Stimulated activated CD4-positive, alpha-beta T cell treated with anti-CD3 and anti-CD28 coated beads, Interleukin-1b, Interleukin-23, amount 100 ng/mL, for 4 hours (primary cell): ENCODE data around the gene SMIM34.
"Not testable (repeated sequence)": the region's sequence is repeated elsewhere in the genome, so short reads cannot be mapped to it uniquely, and the experiment has no call there.

Experiments used
- DNase-seq, 2 donors: peaks; one replicate each; pipeline ENCODE4 v3.0.0-alpha.2; 2020; ENCODE audit warnings: low read depth in 2 of 2

The SMIM34 gene

DNA sequence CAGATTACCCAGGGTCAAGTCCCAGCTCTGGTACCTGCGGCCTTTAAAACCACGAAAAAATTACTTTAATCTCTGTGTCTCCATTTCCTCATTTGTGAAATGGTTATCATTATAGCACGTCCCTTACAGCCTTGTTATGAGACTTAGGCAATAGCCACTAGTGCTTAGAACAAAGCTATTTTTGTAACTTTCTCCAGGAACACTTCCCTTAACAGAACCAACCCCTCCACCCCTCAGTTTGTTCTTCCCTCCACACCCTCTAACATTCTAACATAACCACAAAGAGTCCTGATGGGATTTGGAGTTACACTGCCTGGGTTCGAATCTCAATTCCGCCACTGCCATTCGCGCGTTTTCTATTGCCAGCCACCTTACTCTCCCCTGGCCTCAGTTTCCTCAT, 49.3 kb downstream of the SMIM34 start:
- not testable (repeated sequence) for DNase-seq

DNA sequence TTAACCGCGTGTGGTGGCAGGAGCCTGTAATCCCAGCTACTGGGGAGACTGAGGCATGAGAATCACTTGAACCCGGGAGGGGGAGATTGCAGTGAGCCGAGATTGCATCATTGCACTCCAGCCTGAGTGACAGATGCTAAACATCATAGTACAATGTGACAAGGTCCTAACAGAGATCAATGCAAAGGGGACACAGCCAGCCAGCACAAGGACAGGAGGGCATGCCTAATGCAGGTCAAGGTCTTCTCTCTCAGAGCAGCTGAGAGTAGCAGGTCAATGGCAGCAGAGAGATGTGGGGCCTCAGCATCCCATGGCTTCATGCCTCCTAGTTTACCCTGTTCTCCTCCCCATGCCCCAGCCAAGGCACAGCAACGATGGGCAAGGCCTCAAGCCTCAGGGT, 51.4 kb downstream of the SMIM34 start:
- DNase-seq = no peak

DNA sequence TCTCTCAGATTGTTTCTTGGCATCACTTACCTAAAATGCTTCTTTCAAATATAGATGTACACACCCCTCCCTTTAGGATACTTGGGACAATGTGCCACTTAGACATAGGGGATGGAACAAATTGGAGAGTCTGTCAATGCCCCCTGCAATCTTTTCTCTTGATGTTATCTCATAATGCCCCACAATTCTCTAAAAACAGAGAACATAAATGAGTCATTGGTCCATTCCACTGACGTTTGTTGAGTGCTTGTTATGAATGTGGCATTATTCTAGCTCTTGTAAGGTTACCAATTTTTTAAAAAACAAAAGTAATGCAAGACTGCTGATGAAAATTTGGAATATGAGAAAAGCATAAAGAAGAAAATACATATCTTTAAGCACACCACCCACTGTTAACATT, 54.0 kb downstream of the SMIM34 start:
- DNase-seq = no peak
